Adrenal gland (tissue), 12 donors: ENCODE results near the gene UBE2Q2. TPM values are rescaled to one million over a fixed set of nuclear protein-coding genes. Genes with fewer than 3 reads are reported as not detected.

Source experiments
- DNase-seq, 7 donors: peaks; one replicate each; pipeline ENCODE4 v3.0.0-alpha.2; 2019 to 2020
- H3K27ac ChIP-seq, 5 donors: fragments of 200-600 bp; sonication (generic) in 4 of 5; 1 replicate in 3 of 5; 2 replicates in 2 of 5; pipeline versions ENCODE4 v1.5.1 to v1.8.0; 2016 to 2020; ENCODE audit warnings: mild to moderate bottlenecking in 1 of 5
- H3K27me3 ChIP-seq: fragments of 200-600 bp; 2 replicates; pipeline ENCODE4 v1.8.0; 2021
- H3K36me3 ChIP-seq, 2 donors: fragments of 200-600 bp; replicated peaks in 1 of 2; 1 replicate in 1 of 2; 2 replicates in 1 of 2; pipeline versions ENCODE4 v1.5.1 to v1.8.0; 2018 to 2022
- H3K4me1 ChIP-seq, 2 donors: fragments of 200-600 bp; replicated peaks in 1 of 2; 1 replicate in 1 of 2; 2 replicates in 1 of 2; pipeline versions ENCODE4 v1.5.1 to v1.8.0; 2018 to 2021
- H3K4me3 ChIP-seq, 4 donors: fragments of 200-600 bp; sonication (generic) in 3 of 4; one replicate each; pipeline ENCODE4 v1.5.1; 2016 to 2018
- H3K9me3 ChIP-seq, 3 donors: fragments of 200-600 bp; sonication (generic) in 1 of 3; replicated peaks in 1 of 3; 1 replicate in 2 of 3; 2 replicates in 1 of 3; pipeline versions ENCODE4 v1.5.1 to v1.8.0; 2016 to 2021
- POLR2A ChIP-seq, 2 donors: fragments of 450-650 bp; IDR thresholded peaks; one replicate each; pipeline ENCODE4 v1.6.1; 2017; ENCODE audit warnings: antibody characterized with exemption in 2 of 2, mild to moderate bottlenecking in 2 of 2, moderate library complexity in 1 of 2
- WGBS, 4 donors: extraction: QIAGEN DNeasy Blood & Tissue Kit in 2 of 4; methylation state at CpG; one replicate each; pipeline versions ENCODE4 v1.1.5 to v1.1.7; 2013 to 2017; 5-methylcytosine and 5-hydroxymethylcytosine counted together
- intact Hi-C, 2 donors: fragments of 100-400 bp; cut with DNase I; formaldehyde crosslinking; loops; one replicate each; pipeline versions ENCODE4 v1.14.1 to v1.15.0; 2022 to 2023
- polyA plus RNA-seq, 3 donors: library from polyadenylated mRNA; stranded (reverse); fragments of 200-250 nt in 2 of 3; fragments of 350-450 nt in 1 of 3; fragmentation: Illumina TruSeq in 1 of 3; extraction: RNeasy Lipid Tissue Mini Kit (QIAGEN cat#74804) in 1 of 3; gene quantifications; one replicate each; pipeline ENCODE4 v1.2.3, GENCODE V29; 2013 to 2014
- total RNA-seq, 9 donors: library from RNA; depleted of rRNA in 4 of 9; stranded (reverse); fragments of >200 nt in 4 of 9; fragments of 120-200 nt in 1 of 9; fragmentation: NEBNext Ultra II Directional in 1 of 9; extraction: Animal tissue kit (Norgen Biotek cat#: 25700) in 1 of 9; gene quantifications; one replicate each; pipeline versions ENCODE4 v1.1.0 to v1.2.4, GENCODE V29; 2013 to 2023
- TF ChIP-seq, protein P1 (sequence below), 6 experiments: fragments of 450-650 bp in 4 of 6; fragments of 200-600 bp in 2 of 6; sonication (generic) in 1 of 6; IDR thresholded peaks; 1 replicate in 5 of 6; 2 replicates in 1 of 6; pipeline versions ENCODE4 v1.5.1 to v1.8.0; 2016 to 2021; ENCODE audit warnings: antibody characterized with exemption in 6 of 6, mild to moderate bottlenecking in 2 of 6, moderate library complexity in 1 of 6
- donor health status: healthy with polysubstance abuse.
- donor health status: Bipolar disorder and iron deficiency.
- donor health status: DM: yes; HTN: yes; CAD: no.
- donor health status: DM: no; HTN: no; CAD: no.
- donor health status: DM: no; HTN: no; CAD: no.
- donor health status: DM: yes; HTN: yes; CAD: no.

The UBE2Q2 gene
- total and polyA plus RNA-seq, 12 donors: 18.7 to 76.7 (median 45.2) TPM

DNA sequence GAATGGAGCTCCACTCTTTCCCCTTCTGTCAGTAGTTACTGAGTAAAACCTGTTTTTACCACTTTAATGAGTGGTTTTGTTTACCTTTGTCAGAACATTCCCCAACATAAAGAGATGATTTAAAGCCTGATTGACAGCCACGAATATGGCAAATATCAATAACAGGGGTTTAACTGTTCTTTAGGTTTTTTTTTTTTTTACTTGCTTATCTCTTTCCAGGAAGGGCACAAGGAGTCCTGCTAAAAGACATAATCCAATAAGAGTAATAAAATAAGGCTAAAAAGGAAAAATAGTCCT, 11.5 kb upstream of the UBE2Q2 start:
- no peak for DNase-seq
- Histone ChIP-seq H3K4me3 (no peak overlapping the region), H3K27ac (no peak overlapping the region), H3K36me3 (no peaks in the 10 kb centered on the region), H3K9me3 (no peaks in the 10 kb centered on the region), H3K27me3 (no peaks in the 10 kb centered on the region), H3K4me1 (peaks cover 0 to 4% of the 10 kb centered on the region in 2 donors)
- TF ChIP-seq, protein P1, sequence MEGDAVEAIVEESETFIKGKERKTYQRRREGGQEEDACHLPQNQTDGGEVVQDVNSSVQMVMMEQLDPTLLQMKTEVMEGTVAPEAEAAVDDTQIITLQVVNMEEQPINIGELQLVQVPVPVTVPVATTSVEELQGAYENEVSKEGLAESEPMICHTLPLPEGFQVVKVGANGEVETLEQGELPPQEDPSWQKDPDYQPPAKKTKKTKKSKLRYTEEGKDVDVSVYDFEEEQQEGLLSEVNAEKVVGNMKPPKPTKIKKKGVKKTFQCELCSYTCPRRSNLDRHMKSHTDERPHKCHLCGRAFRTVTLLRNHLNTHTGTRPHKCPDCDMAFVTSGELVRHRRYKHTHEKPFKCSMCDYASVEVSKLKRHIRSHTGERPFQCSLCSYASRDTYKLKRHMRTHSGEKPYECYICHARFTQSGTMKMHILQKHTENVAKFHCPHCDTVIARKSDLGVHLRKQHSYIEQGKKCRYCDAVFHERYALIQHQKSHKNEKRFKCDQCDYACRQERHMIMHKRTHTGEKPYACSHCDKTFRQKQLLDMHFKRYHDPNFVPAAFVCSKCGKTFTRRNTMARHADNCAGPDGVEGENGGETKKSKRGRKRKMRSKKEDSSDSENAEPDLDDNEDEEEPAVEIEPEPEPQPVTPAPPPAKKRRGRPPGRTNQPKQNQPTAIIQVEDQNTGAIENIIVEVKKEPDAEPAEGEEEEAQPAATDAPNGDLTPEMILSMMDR (IDR thresholded peaks at IDR 0.05): no peak
- no peak for TF ChIP-seq POLR2A (IDR thresholded peaks at IDR 0.05)
- 57 to 71% (median 66%) methylated on average over 1 of the region's 1 CpG for WGBS, 4 donors
- intact Hi-C loops: no loop called here

DNA sequence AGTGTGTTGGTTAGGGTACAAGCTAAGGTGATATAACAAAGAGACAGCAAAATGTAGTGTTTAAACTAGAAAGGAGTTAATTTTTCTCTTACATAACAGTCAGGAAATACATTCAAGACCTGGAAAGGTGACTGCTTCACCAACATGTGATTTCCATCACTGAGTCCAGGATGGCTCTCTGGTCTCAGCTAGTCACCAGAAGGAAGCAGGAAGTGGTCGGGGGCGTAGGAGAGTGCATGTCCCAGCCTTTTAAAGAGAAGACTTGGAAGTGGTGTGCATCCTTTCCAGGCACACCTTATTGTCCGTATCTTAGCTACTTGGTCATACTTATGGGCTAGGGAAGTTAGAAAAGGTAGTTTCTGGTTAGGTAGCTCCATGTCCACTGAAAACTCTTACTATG, 11.1 kb upstream of the UBE2Q2 start:
- DNase-seq: no peak
- H3K4me3 ChIP-seq: no peak overlapping the region
- intact Hi-C loops: no loop called here
- peaks cover 0 to 5% of the 10 kb centered on the region in 2 donors for H3K4me1 ChIP-seq
- H3K27ac ChIP-seq: no peak overlapping the region
- no peaks in the 10 kb centered on the region for H3K36me3 ChIP-seq
- H3K27me3 ChIP-seq: no peaks in the 10 kb centered on the region
- TF ChIP-seq, protein P1 (IDR thresholded peaks at IDR 0.05): no peak
- TF ChIP-seq POLR2A (IDR thresholded peaks at IDR 0.05): no peak
- WGBS, 4 donors: 72 to 88% (median 81%) methylated on average over 3 of the region's 3 CpGs
- no peaks in the 10 kb centered on the region for H3K9me3 ChIP-seq

DNA sequence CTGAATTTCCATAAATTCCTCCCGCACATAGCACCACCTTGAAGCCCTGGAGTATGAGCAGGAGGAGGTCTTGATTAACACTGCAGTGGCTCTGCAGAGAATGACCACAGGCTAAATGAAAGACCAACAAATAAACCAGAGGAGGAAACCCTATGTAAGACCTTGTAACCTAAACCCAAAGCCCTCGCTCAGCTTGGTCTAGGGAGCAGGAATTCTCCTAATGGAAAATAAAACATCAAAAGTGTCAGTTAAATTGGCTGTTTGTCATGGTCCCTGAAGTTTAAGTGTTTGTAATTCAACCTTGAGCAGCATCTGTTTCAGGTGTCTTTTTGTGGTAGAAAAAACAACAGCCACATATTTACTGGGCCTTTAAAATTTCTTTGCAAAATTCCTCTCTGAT, 9.2 kb upstream of the UBE2Q2 start:
- intact Hi-C loops: no loop called here

DNA sequence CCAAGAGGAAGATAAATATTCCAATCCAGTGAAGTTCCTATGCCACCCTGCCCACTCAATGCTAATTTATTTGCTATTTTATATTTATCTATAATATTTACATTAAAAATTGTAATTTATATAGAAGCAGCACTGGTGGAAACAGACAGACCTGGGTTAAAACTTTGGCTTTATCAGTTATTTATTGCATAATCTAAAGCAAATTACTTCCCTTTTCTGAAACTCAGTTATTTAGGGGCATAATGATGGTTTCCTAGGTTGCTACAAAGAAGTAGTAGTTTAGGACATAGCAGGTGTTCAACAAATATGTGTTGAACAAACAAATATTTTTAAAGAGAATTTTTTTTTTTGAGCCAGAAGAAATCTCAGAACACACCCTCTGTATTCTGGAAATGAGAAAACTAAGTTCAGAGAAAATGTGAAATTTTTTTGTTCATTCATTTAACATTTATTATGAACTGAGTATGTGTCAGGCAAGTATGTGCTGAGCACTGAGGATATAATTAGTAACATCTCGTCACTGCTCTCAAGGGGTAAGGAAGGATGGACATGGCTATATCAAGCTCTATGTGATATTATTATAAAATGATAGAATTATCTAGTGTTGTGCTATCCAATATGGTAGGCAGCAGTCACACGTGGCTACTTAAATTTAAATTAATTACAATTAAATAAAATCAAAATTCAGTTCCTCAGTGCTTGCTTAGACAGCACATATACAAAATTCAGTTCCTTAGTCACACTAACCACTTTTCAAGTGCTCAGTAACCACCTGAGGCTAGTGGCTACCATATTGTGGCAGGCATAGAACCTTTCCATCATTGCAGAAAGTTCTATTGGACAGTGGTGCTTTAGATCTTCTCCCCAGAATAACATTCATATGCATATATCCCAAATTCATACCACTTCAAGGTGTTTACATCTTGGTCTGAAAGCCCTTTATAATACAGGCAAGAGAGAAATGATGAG, 7.0 kb upstream of the UBE2Q2 start:
- H3K27ac ChIP-seq: no peak overlapping the region
- 48 to 63% (median 56%) methylated on average over 2 of the region's 2 CpGs for WGBS, 4 donors
- no peak for DNase-seq
- intact Hi-C loops: no loop called here
- peaks cover 0 to 11% of the 10 kb centered on the region in 2 donors for H3K4me1 ChIP-seq
- no peaks in the 10 kb centered on the region for H3K27me3 ChIP-seq
- TF ChIP-seq, protein P1 (IDR thresholded peaks at IDR 0.05): no peak
- no peak for TF ChIP-seq POLR2A (IDR thresholded peaks at IDR 0.05)
- no peak overlapping the region for H3K4me3 ChIP-seq
- no peaks in the 10 kb centered on the region for H3K36me3 ChIP-seq
- H3K9me3 ChIP-seq: no peaks in the 10 kb centered on the region

More for the DNA sequence above, 9.2 kb upstream of the UBE2Q2 start:
- no peak for DNase-seq
- Histone ChIP-seq H3K27ac (no peak overlapping the region), H3K4me3 (no peak overlapping the region), H3K4me1 (peaks cover 0 to 5% of the 10 kb centered on the region in 2 donors), H3K9me3 (no peaks in the 10 kb centered on the region), H3K36me3 (no peaks in the 10 kb centered on the region), H3K27me3 (no peaks in the 10 kb centered on the region)
- no peak for TF ChIP-seq POLR2A (IDR thresholded peaks at IDR 0.05)
- TF ChIP-seq, protein P1 (IDR thresholded peaks at IDR 0.05): no peak
- WGBS, 4 donors: 89 to 98% (median 95%) methylated on average over 2 of the region's 2 CpGs
